Measurements from ENCODE around the gene SLC2A4. TPM values are rescaled to one million over a fixed set of nuclear protein-coding genes. Genes with fewer than 3 reads are reported as not detected.

The SLC2A4 gene
- total RNA-seq, 1 experiment from 2014 or later: 1.5 TPM

Other genes with a start within 250 kb of the SLC2A4 start
- gene SLC16A13, start 245.7 kb upstream of the SLC2A4 start, total RNA-seq (2021): 33.4 and 40.6 TPM in 2 replicates
- gene SLC16A11, start 237.6 kb upstream of the SLC2A4 start, total RNA-seq (2021): not detected in 2 replicates
- gene CLEC10A, start 201.5 kb upstream of the SLC2A4 start, total RNA-seq (2021): not detected in 2 replicates
- gene ASGR2, start 166.9 kb upstream of the SLC2A4 start, total RNA-seq (2021): not detected in 2 replicates
- gene ASGR1, start 102.3 kb upstream of the SLC2A4 start, total RNA-seq (2021): 3.5 and 5.9 TPM in 2 replicates
- gene DLG4, start 61.9 kb upstream of the SLC2A4 start, total RNA-seq (2021): 27.1 and 32.8 TPM in 2 replicates
- gene ACADVL, start 61.8 kb upstream of the SLC2A4 start, total RNA-seq (2021): 531 and 604 TPM in 2 replicates
- gene DVL2, start 47.2 kb upstream of the SLC2A4 start, total RNA-seq (2021): 77.9 and 86.8 TPM in 2 replicates
- gene PHF23, start 42.3 kb upstream of the SLC2A4 start, total RNA-seq (2021): 64.5 and 65.8 TPM in 2 replicates
- 424 and 457 TPM in 2 replicates for gene GABARAP, start 39.3 kb upstream of the SLC2A4 start, total RNA-seq (2021)
- 173 and 203 TPM in 2 replicates for gene CTDNEP1, start 30.0 kb upstream of the SLC2A4 start, total RNA-seq (2021)
- 31.8 and 45.1 TPM in 2 replicates for gene ELP5, start 29.5 kb upstream of the SLC2A4 start, total RNA-seq (2021)
- gene CLDN7, start 19.2 kb upstream of the SLC2A4 start, total RNA-seq (2021): 390 and 442 TPM in 2 replicates
- 0.65 and 0.68 TPM in 2 replicates for gene YBX2, start 12.9 kb downstream of the SLC2A4 start, total RNA-seq (2021)
- gene EIF5A, start 25.9 kb downstream of the SLC2A4 start, total RNA-seq (2021): 806 and 1,298 TPM in 2 replicates
- gene GPS2, start 33.6 kb downstream of the SLC2A4 start, total RNA-seq (2021): 43.5 and 61.3 TPM in 2 replicates
- gene NEURL4, start 47.6 kb downstream of the SLC2A4 start, total RNA-seq (2021): 46.5 and 57.9 TPM in 2 replicates
- gene ACAP1, start 54.8 kb downstream of the SLC2A4 start, total RNA-seq (2021): 10.9 and 28.5 TPM in 2 replicates
- 16.4 and 18.3 TPM in 2 replicates for gene KCTD11, start 70.4 kb downstream of the SLC2A4 start, total RNA-seq (2021)
- gene TMEM95, start 73.4 kb downstream of the SLC2A4 start, total RNA-seq (2021): 0.45 and 0.50 TPM in 2 replicates
- gene TNK1, start 99.4 kb downstream of the SLC2A4 start, total RNA-seq (2021): 15.8 and 18.8 TPM in 2 replicates
- gene PLSCR3, start 112.8 kb downstream of the SLC2A4 start, total RNA-seq (2021): 53.0 and 64.5 TPM in 2 replicates
- gene TMEM256, start 122.4 kb downstream of the SLC2A4 start, total RNA-seq (2021): 55.4 and 91.7 TPM in 2 replicates
- gene NLGN2, start 126.1 kb downstream of the SLC2A4 start, total RNA-seq (2021): 86.3 and 98.8 TPM in 2 replicates
- 0.83 and 1.1 TPM in 2 replicates for gene SPEM1, start 138.6 kb downstream of the SLC2A4 start, total RNA-seq (2021)
- gene SPEM2, start 143.9 kb downstream of the SLC2A4 start, total RNA-seq (2021): 0.50 TPM in 1 of 2 replicates, not detected in the other
- not detected in 2 replicates for gene SPEM3, start 147.1 kb downstream of the SLC2A4 start, total RNA-seq (2021)
- gene TMEM102, start 153.7 kb downstream of the SLC2A4 start, total RNA-seq (2021): 17.0 and 20.7 TPM in 2 replicates
- 15.2 and 23.2 TPM in 2 replicates for gene FGF11, start 157.8 kb downstream of the SLC2A4 start, total RNA-seq (2021)
- gene CHRNB1, start 163.3 kb downstream of the SLC2A4 start, total RNA-seq (2021): 31.9 and 53.4 TPM in 2 replicates
- 50.6 and 54.0 TPM in 2 replicates for gene ZBTB4, start 197.9 kb downstream of the SLC2A4 start, total RNA-seq (2021)
- gene SLC35G6, start 199.7 kb downstream of the SLC2A4 start, total RNA-seq (2021): not detected in 2 replicates
- 149 and 166 TPM in 2 replicates for gene POLR2A, start 202.6 kb downstream of the SLC2A4 start, total RNA-seq (2021)